Ovary (tissue), 9 donors: Measurements from ENCODE around the gene AVL9. TPM values are rescaled to one million over a fixed set of nuclear protein-coding genes. Genes with fewer than 3 reads are reported as not detected.

ENCODE experiments used
- DNase-seq, 5 donors: peaks; one replicate each; pipeline ENCODE4 v3.0.0-alpha.2; 2019 to 2020
- H3K27ac ChIP-seq, 2 donors: fragments of 200-600 bp; one replicate each; pipeline versions ENCODE4 v1.5.1 to v1.8.0; 2019 to 2022
- H3K27me3 ChIP-seq: fragments of 200-600 bp; one replicate; pipeline ENCODE4 v1.8.0; 2022
- H3K36me3 ChIP-seq: fragments of 200-600 bp; sonication (generic); one replicate; pipeline ENCODE4 v1.5.1; 2019
- H3K4me1 ChIP-seq: one replicate; pipeline ENCODE4 v1.8.1; 2013; ENCODE audit warnings: mild to moderate bottlenecking, moderate library complexity; ENCODE audit not compliant: insufficient read depth
- H3K4me3 ChIP-seq: fragments of 200-600 bp; sonication (generic); one replicate; pipeline ENCODE4 v1.5.1; 2017
- H3K9me3 ChIP-seq, 2 donors: fragments of 200-600 bp in 1 of 2; sonication (generic) in 1 of 2; one replicate each; pipeline versions ENCODE4 v1.5.1 to v1.8.1; 2013 to 2019; ENCODE audit warnings: mild to moderate bottlenecking in 1 of 2, moderate library complexity in 1 of 2
- CTCF ChIP-seq, 3 donors: fragments of 450-650 bp in 2 of 3; fragments of 200-600 bp in 1 of 3; IDR thresholded peaks; one replicate each; pipeline versions ENCODE4 v1.5.1 to v1.8.0; 2016 to 2022; ENCODE audit warnings: antibody characterized with exemption in 3 of 3, mild to moderate bottlenecking in 1 of 3
- EP300 ChIP-seq: sonication (generic); formaldehyde crosslinking; IDR thresholded peaks from one replicate; pipeline ENCODE4 v1.6.1; 2017; ENCODE audit warnings: antibody characterized with exemption
- POLR2A ChIP-seq: fragments of 450-650 bp; IDR thresholded peaks from one replicate; pipeline ENCODE4 v1.6.1; 2017; ENCODE audit warnings: antibody characterized with exemption, mild to moderate bottlenecking, moderate library complexity
- WGBS, 3 donors: extraction: QIAGEN DNeasy Blood & Tissue Kit in 1 of 3; methylation state at CpG; one replicate each; pipeline versions ENCODE4 v1.1.5 to v1.1.7; 2013 to 2017; 5-methylcytosine and 5-hydroxymethylcytosine counted together
- intact Hi-C, 4 donors: fragments of 100-400 bp; cut with DNase I; formaldehyde crosslinking; loops; one replicate each; pipeline versions ENCODE4 v1.11.0 to v1.15.1; 2022 to 2023
- polyA plus RNA-seq, 2 donors: library from polyadenylated mRNA; stranded (reverse); fragments of 200-250 nt in 1 of 2; fragments of 350-450 nt in 1 of 2; fragmentation: Illumina TruSeq in 1 of 2; extraction: RNeasy Lipid Tissue Mini Kit (QIAGEN cat#74804) in 1 of 2; gene quantifications; one replicate each; pipeline ENCODE4 v1.2.3, GENCODE V29; 2013 to 2014
- total RNA-seq, 7 donors: library from RNA; depleted of rRNA in 2 of 7; stranded (reverse); fragments of >200 nt in 2 of 7; fragmentation: NEBNext Ultra II Directional in 3 of 7; extraction: Animal tissue kit (Norgen Biotek cat#: 25700) in 3 of 7; gene quantifications; one replicate each; pipeline versions ENCODE4 v1.1.0 to v1.2.4, GENCODE V29; 2016 to 2023
- donor health status: DM: no; HTN: no; CAD: no; lungs with moderate emphysema.
- donor health status: DM: no; HTN: no; CAD: no.
- donor health status: Bipolar disorder and iron deficiency.
- donor health status: DM: yes; HTN: yes; CAD: no.
- donor health status: DM: no; HTN: no; CAD: no.
- donor health status: DM: yes; HTN: yes; CAD: no.

AVL9 gene
- total and polyA plus RNA-seq, 9 donors, result 6.8 to 34.4 (median 25.0) TPM

GRCh38 chr7:32500922-32501341, 5.6 kb downstream of the AVL9 start:
- Histone ChIP-seq H3K36me3 (no peaks in the 10 kb centered on the region), H3K27ac (no peak overlapping the region), H3K9me3 (no peaks in the 10 kb centered on the region), H3K4me3 (no peak overlapping the region), H3K27me3 (no peaks in the 10 kb centered on the region), H3K4me1 (peaks cover 2% of the 10 kb centered on the region)
- no peak for DNase-seq
- intact Hi-C loops, result no loop called here
- TF ChIP-seq CTCF (IDR thresholded peaks at IDR 0.05), result no peak
- no peak for TF ChIP-seq POLR2A
- WGBS, 3 donors, result 62 to 76% (median 73%) methylated on average over 1 of the region's 1 CpG

- Histone ChIP-seq H3K27ac (no peak overlapping the region), H3K27me3 (no peaks in the 10 kb centered on the region), H3K9me3 (no peaks in the 10 kb centered on the region), H3K4me1 (peaks cover 2% of the 10 kb centered on the region), H3K4me3 (no peak overlapping the region), H3K36me3 (no peaks in the 10 kb centered on the region)
- intact Hi-C loops, result no loop called here
- WGBS, 3 donors, result 81 to 91% (median 90%) methylated on average over 1 of the region's 1 CpG
- TF ChIP-seq CTCF (IDR thresholded peaks at IDR 0.05), result no peak
- no peak for TF ChIP-seq EP300
- no peak for TF ChIP-seq POLR2A
- DNase-seq, result no peak
These were observed 6.2 kb downstream of the AVL9 start for GRCh38 chr7:32501522-32501921.

- no peaks in the 10 kb centered on the region for H3K36me3 ChIP-seq
- no peaks in the 10 kb centered on the region for H3K27me3 ChIP-seq
- DNase-seq, result no peak
- no peak overlapping the region for H3K27ac ChIP-seq
- 69 to 83% (median 70%) methylated on average over 4 of the region's 4 CpGs for WGBS, 3 donors
- H3K9me3 ChIP-seq, result no peaks in the 10 kb centered on the region
- no peak overlapping the region for H3K4me3 ChIP-seq
- no peak for TF ChIP-seq EP300
- TF ChIP-seq CTCF (IDR thresholded peaks at IDR 0.05), result no peak
- no peak for TF ChIP-seq POLR2A
- H3K4me1 ChIP-seq, result peaks cover 2% of the 10 kb centered on the region
- intact Hi-C loops, result no loop called here
These were observed 7.4 kb downstream of the AVL9 start for GRCh38 chr7:32502728-32503127.

GRCh38 chr7:32506266-32507054, 11.2 kb downstream of the AVL9 start:
- no peak for DNase-seq
- Histone ChIP-seq H3K27me3 (no peaks in the 10 kb centered on the region), H3K9me3 (no peaks in the 10 kb centered on the region), H3K27ac (no peak overlapping the region), H3K4me3 (no peak overlapping the region), H3K4me1 (peaks cover 2% of the 10 kb centered on the region), H3K36me3 (no peaks in the 10 kb centered on the region)
- TF ChIP-seq POLR2A (no peak), CTCF (IDR thresholded peaks at IDR 0.05) (no peak), EP300 (no peak)
- intact Hi-C loops, result no loop called here
- WGBS, 3 donors, result 93 to 96% (median 94%) methylated on average over 5 of the region's 5 CpGs
